ENCODE data around the gene SLC2A14.

DNA sequence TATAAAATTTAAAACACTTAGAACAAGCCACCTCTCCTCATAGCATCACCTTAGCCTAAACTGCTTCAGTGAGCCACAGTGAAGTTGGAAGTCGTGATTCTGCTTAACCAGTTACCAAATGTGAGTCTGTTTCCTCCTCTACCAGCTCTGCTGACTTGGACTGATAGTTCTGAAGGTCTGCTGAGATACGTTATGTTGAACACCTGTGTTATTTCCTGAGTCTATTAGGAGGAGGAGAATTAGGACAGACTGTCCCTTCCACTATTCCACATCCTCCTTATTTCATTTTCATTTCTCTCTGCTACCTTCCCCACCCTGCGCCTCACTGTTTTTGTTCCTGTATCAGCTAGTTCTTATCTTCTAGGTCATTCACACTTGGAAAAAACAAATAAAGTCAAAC lies 2.4 kb downstream of the SLC2A14 start:
- no peak for TF ChIP-seq CTCF (IDR thresholded peaks at IDR 0.05)
- no peak for TF ChIP-seq EP300 (IDR thresholded peaks at IDR 0.05)
